IgD-negative memory B cell (primary cell): Measurements from ENCODE around the gene ITGB6. TPM values are rescaled to one million over a fixed set of nuclear protein-coding genes. Genes with fewer than 3 reads are reported as not detected.
A peak's percentile ranks its signal among the peaks of the same experiment; 100 is the strongest.

Experiments
- H3K27ac Mint-ChIP-seq, 3 donors: one replicate each; pipeline ENCODE4 v1.8.0; 2020 to 2022; ENCODE audit warnings: mild to moderate bottlenecking in 3 of 3, mixed read lengths in 3 of 3, moderate library complexity in 1 of 3
- H3K27me3 Mint-ChIP-seq: one replicate; pipeline ENCODE4 v1.8.0; 2021; ENCODE audit warnings: mixed read lengths
- H3K36me3 Mint-ChIP-seq: one replicate; pipeline ENCODE4 v1.8.0; 2020; ENCODE audit warnings: mild to moderate bottlenecking, mixed read lengths
- H3K4me1 Mint-ChIP-seq, 3 donors: one replicate each; pipeline ENCODE4 v1.8.0; 2020 to 2022; ENCODE audit warnings: mixed read lengths in 3 of 3, mild to moderate bottlenecking in 1 of 3
- H3K4me3 Mint-ChIP-seq, 4 donors: one replicate each; pipeline ENCODE4 v1.8.0; 2020 to 2022; ENCODE audit warnings: mild to moderate bottlenecking in 4 of 4, mixed read lengths in 4 of 4, moderate library complexity in 3 of 4
- H3K9me3 Mint-ChIP-seq, 3 donors: one replicate each; pipeline ENCODE4 v1.8.0; 2020 to 2021; ENCODE audit warnings: mixed read lengths in 3 of 3, mild to moderate bottlenecking in 1 of 3
- polyA plus RNA-seq: library from polyadenylated mRNA; unstranded; fragments of 300-500 nt; fragmentation: Illumina TruSeq; gene quantifications from one replicate; pipeline ENCODE4 v1.2.3, GENCODE V29; 2021

ITGB6 gene
- polyA plus RNA-seq, 1 donor from 2014 or later = not detected

GRCh38 chr2:160085662-160086061 is 114.4 kb downstream of the ITGB6 start:
- Mint-ChIP-seq H3K9me3 (peaks cover 11 to 35% (median 20%) of the 10 kb centered on the region in 3 donors), H3K4me1 (no peaks in the 10 kb centered on the region), H3K36me3 (no peaks in the 10 kb centered on the region), H3K27me3 (peaks cover 2% of the 10 kb centered on the region), H3K27ac (no peak overlapping the region), H3K4me3 (peak overlapping the region in 1 of 4 donors; percentile 3)

- Mint-ChIP-seq H3K4me3 (no peak overlapping the region), H3K9me3 (peaks cover 4 to 10% (median 4%) of the 10 kb centered on the region in 3 donors), H3K36me3 (no peaks in the 10 kb centered on the region), H3K27ac (no peak overlapping the region), H3K27me3 (peaks cover 1% of the 10 kb centered on the region), H3K4me1 (no peaks in the 10 kb centered on the region)
Observed at GRCh38 chr2:160077912-160078810, 121.9 kb downstream of the ITGB6 start.

- Mint-ChIP-seq H3K27ac (no peak overlapping the region), H3K4me3 (no peak overlapping the region), H3K36me3 (no peaks in the 10 kb centered on the region), H3K27me3 (no peaks in the 10 kb centered on the region), H3K4me1 (no peaks in the 10 kb centered on the region), H3K9me3 (peaks cover 0 to 10% (median 2%) of the 10 kb centered on the region in 3 donors)
Observed at GRCh38 chr2:160076914-160077313, 123.2 kb downstream of the ITGB6 start.

- Mint-ChIP-seq H3K4me1 (no peaks in the 10 kb centered on the region), H3K4me3 (no peak overlapping the region), H3K36me3 (no peaks in the 10 kb centered on the region), H3K9me3 (peaks cover 0 to 10% (median 2%) of the 10 kb centered on the region in 3 donors), H3K27me3 (no peaks in the 10 kb centered on the region), H3K27ac (no peak overlapping the region)
Observed at GRCh38 chr2:160076241-160076640, 123.8 kb downstream of the ITGB6 start.

- no peaks in the 10 kb centered on the region for H3K4me1 Mint-ChIP-seq
- H3K27ac Mint-ChIP-seq = no peak overlapping the region
- no peak overlapping the region for H3K4me3 Mint-ChIP-seq
- H3K9me3 Mint-ChIP-seq = peaks cover 0 to 5% (median 0%) of the 10 kb centered on the region in 3 donors
- H3K27me3 Mint-ChIP-seq = no peaks in the 10 kb centered on the region
- H3K36me3 Mint-ChIP-seq = no peaks in the 10 kb centered on the region
Observed at GRCh38 chr2:160075171-160075570, 124.9 kb downstream of the ITGB6 start.

GRCh38 chr2:160073284-160073888 is 126.7 kb downstream of the ITGB6 start:
- H3K36me3 Mint-ChIP-seq = no peaks in the 10 kb centered on the region
- H3K27me3 Mint-ChIP-seq = no peaks in the 10 kb centered on the region
- H3K9me3 Mint-ChIP-seq = peaks cover 0 to 2% (median 1%) of the 10 kb centered on the region in 3 donors
- H3K4me3 Mint-ChIP-seq = no peak overlapping the region
- H3K27ac Mint-ChIP-seq = no peak overlapping the region
- no peaks in the 10 kb centered on the region for H3K4me1 Mint-ChIP-seq

- Mint-ChIP-seq H3K4me3 (no peak overlapping the region), H3K4me1 (no peaks in the 10 kb centered on the region), H3K36me3 (peaks cover 2% of the 10 kb centered on the region), H3K27me3 (peaks cover 9% of the 10 kb centered on the region), H3K9me3 (peaks cover 0 to 4% (median 4%) of the 10 kb centered on the region in 3 donors), H3K27ac (no peak overlapping the region)
Observed at GRCh38 chr2:160068906-160069305, 131.2 kb downstream of the ITGB6 start.

GRCh38 chr2:160064916-160065315 is 135.2 kb downstream of the ITGB6 start:
- Mint-ChIP-seq H3K27ac (no peak overlapping the region), H3K27me3 (peaks cover 32% of the 10 kb centered on the region), H3K9me3 (peaks cover 0 to 5% (median 4%) of the 10 kb centered on the region in 3 donors), H3K36me3 (peaks cover 2% of the 10 kb centered on the region), H3K4me1 (peaks cover 0 to 1% (median 0%) of the 10 kb centered on the region in 3 donors), H3K4me3 (no peak overlapping the region)

GRCh38 chr2:160063879-160064612 is 136.0 kb downstream of the ITGB6 start:
- Mint-ChIP-seq H3K27ac (no peak overlapping the region), H3K4me1 (peaks cover 0 to 1% (median 0%) of the 10 kb centered on the region in 3 donors), H3K36me3 (peaks cover 3% of the 10 kb centered on the region), H3K27me3 (peaks cover 38% of the 10 kb centered on the region), H3K9me3 (peaks cover 0 to 4% (median 4%) of the 10 kb centered on the region in 3 donors), H3K4me3 (peak overlapping the region in 1 of 4 donors; percentile 56)

GRCh38 chr2:160063271-160063670 is 136.8 kb downstream of the ITGB6 start:
- H3K27ac Mint-ChIP-seq = no peak overlapping the region
- H3K4me3 Mint-ChIP-seq = no peak overlapping the region
- peaks cover 41% of the 10 kb centered on the region for H3K27me3 Mint-ChIP-seq
- peaks cover 3% of the 10 kb centered on the region for H3K36me3 Mint-ChIP-seq
- peaks cover 0 to 4% (median 3%) of the 10 kb centered on the region in 3 donors for H3K9me3 Mint-ChIP-seq
- peaks cover 0 to 1% (median 0%) of the 10 kb centered on the region in 3 donors for H3K4me1 Mint-ChIP-seq

GRCh38 chr2:160062292-160063005 is 137.6 kb downstream of the ITGB6 start, which contains the start of gene PLA2R1:
Gene PLA2R1 (minus strand): TSS chr2:160062615. CDS start chr2:160062403, 212 bp downstream.
- H3K27ac Mint-ChIP-seq = no peak within 1 kb of the TSS
- peaks cover 0 to 4% (median 3%) of the 10 kb centered on the region in 3 donors for H3K9me3 Mint-ChIP-seq
- H3K4me3 Mint-ChIP-seq = peak within 1 kb of the TSS in 2 of 4 donors; percentile 54 to 55
- H3K4me1 Mint-ChIP-seq = peaks cover 0 to 1% (median 0%) of the 10 kb centered on the region in 3 donors
- peaks cover 3% of the 10 kb centered on the region for H3K36me3 Mint-ChIP-seq
- peaks cover 41% of the 10 kb centered on the region for H3K27me3 Mint-ChIP-seq

- H3K4me3 Mint-ChIP-seq = peak overlapping the region in 2 of 4 donors; percentile 39 to 55
Observed at GRCh38 chr2:160061944-160062291, 138.2 kb downstream of the ITGB6 start.

GRCh38 chr2:160061533-160061932 is 138.5 kb downstream of the ITGB6 start:
- peaks cover 3% of the 10 kb centered on the region for H3K36me3 Mint-ChIP-seq
- H3K27ac Mint-ChIP-seq = no peak overlapping the region
- H3K4me3 Mint-ChIP-seq = peak overlapping the region in 1 of 4 donors; percentile 54
- H3K9me3 Mint-ChIP-seq = peaks cover 0 to 4% (median 3%) of the 10 kb centered on the region in 3 donors
- H3K27me3 Mint-ChIP-seq = peaks cover 41% of the 10 kb centered on the region
- peaks cover 0 to 1% (median 0%) of the 10 kb centered on the region in 3 donors for H3K4me1 Mint-ChIP-seq

More at GRCh38 chr2:160061944-160062291, 138.2 kb downstream of the ITGB6 start:
- peaks cover 3% of the 10 kb centered on the region for H3K36me3 Mint-ChIP-seq
- peaks cover 0 to 1% (median 0%) of the 10 kb centered on the region in 3 donors for H3K4me1 Mint-ChIP-seq
- H3K9me3 Mint-ChIP-seq = peaks cover 0 to 4% (median 3%) of the 10 kb centered on the region in 3 donors
- H3K27ac Mint-ChIP-seq = no peak overlapping the region
- H3K27me3 Mint-ChIP-seq = peaks cover 41% of the 10 kb centered on the region

- H3K4me1 Mint-ChIP-seq = peaks cover 0 to 1% (median 0%) of the 10 kb centered on the region in 3 donors
- H3K36me3 Mint-ChIP-seq = peaks cover 2% of the 10 kb centered on the region
- H3K27me3 Mint-ChIP-seq = peaks cover 36% of the 10 kb centered on the region
- no peak overlapping the region for H3K27ac Mint-ChIP-seq
- peaks cover 0 to 5% (median 0%) of the 10 kb centered on the region in 3 donors for H3K9me3 Mint-ChIP-seq
- H3K4me3 Mint-ChIP-seq = no peak overlapping the region
Observed at GRCh38 chr2:160060297-160060696, 139.8 kb downstream of the ITGB6 start.
